ENCODE data around the gene EDN3.

- TF ChIP-seq CTCF (IDR thresholded peaks at IDR 0.05) (no peak), POLR2A (IDR thresholded peaks at IDR 0.05) (no peak)
Observed at GRCh38 chr20:59325142-59325523, 24.7 kb downstream of the EDN3 start.
